GM12864 (cell line): ENCODE data around the gene CLRN1.

Experiments used
- DNase-seq: peaks from one replicate; pipeline ENCODE4 v3.0.0-alpha.2; 2011; ENCODE audit warnings: low read depth
- H3K4me3 ChIP-seq: 2 replicates; pipeline ENCODE4 v1.5.1; 2011; ENCODE audit warnings: mild to moderate bottlenecking, low read depth, low read length, control low read depth
- TF ChIP-seq, protein P1 (sequence below): IDR thresholded peaks from 2 replicates; pipeline ENCODE4 v1.5.1; 2011; ENCODE audit warnings: low read depth, mild to moderate bottlenecking, moderate library complexity, low read length, control low read depth, inconsistent platforms; ENCODE audit errors: missing control alignments

Gene CLRN1

DNA sequence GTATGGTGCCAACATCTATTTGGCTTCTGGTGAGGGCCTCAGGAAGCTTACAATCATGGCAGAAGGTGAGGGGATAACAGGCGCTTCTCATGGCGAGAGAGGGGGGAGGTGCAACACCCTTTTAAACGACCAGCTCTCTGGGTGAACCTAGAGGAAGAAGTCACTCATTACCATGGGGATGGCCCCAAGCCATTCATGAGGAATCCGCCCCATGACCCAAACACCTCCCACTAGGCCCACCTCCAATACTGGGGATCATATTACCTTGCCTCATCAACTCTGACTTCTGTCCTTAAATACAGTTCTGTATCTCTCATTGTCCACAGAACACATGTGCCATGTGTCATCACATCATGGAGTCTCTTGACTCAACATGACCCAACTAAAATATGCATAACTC lies 37.5 kb upstream of the CLRN1 start:
- H3K4me3 ChIP-seq: no peak overlapping the region
- TF ChIP-seq, protein P1, sequence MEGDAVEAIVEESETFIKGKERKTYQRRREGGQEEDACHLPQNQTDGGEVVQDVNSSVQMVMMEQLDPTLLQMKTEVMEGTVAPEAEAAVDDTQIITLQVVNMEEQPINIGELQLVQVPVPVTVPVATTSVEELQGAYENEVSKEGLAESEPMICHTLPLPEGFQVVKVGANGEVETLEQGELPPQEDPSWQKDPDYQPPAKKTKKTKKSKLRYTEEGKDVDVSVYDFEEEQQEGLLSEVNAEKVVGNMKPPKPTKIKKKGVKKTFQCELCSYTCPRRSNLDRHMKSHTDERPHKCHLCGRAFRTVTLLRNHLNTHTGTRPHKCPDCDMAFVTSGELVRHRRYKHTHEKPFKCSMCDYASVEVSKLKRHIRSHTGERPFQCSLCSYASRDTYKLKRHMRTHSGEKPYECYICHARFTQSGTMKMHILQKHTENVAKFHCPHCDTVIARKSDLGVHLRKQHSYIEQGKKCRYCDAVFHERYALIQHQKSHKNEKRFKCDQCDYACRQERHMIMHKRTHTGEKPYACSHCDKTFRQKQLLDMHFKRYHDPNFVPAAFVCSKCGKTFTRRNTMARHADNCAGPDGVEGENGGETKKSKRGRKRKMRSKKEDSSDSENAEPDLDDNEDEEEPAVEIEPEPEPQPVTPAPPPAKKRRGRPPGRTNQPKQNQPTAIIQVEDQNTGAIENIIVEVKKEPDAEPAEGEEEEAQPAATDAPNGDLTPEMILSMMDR: no peak
- DNase-seq: no peak

DNA sequence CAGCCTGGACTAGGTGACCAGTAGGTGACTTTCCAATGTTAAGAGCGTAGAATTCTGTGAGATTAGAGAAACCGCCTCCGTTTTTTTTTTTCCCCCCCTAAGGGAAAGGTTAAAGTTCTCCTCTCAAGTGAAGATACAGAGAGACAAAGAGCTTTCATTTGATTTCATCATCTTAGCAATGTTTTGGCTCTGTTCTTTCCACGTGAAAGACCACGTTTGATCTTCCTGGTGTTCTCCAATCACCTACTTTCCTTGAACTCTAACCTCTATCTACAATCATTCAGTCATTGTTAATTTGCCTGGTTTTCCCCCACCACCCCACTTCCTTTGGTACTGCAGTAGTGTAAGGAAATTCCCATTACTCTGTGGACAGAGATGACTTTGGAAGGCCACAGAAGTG lies 36.9 kb upstream of the CLRN1 start:
- no peak overlapping the region for H3K4me3 ChIP-seq
- TF ChIP-seq, protein P1: no peak

DNA sequence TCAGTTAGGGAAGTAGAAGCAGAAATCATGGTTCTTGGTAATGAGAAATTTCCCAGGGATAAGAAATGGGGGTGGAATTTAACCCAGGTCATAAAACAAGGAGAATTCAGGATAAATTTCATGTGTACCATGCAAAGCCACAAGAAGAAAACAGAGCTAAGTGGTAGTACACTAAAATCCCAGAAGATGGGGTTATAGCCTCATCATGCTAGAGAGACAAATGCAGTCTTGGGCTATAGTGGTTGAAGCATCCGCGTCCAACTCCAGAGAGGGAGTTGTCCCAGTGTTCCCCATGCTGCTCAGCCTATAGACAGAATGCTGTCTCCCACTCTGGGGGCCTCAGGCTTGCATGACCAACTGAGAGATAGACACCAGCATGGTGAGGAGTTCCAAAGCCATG lies 36.2 kb upstream of the CLRN1 start:
- TF ChIP-seq, protein P1: no peak
- no peak overlapping the region for H3K4me3 ChIP-seq
- no peak for DNase-seq

More for the DNA sequence above, 36.9 kb upstream of the CLRN1 start:
- no peak for DNase-seq

DNA sequence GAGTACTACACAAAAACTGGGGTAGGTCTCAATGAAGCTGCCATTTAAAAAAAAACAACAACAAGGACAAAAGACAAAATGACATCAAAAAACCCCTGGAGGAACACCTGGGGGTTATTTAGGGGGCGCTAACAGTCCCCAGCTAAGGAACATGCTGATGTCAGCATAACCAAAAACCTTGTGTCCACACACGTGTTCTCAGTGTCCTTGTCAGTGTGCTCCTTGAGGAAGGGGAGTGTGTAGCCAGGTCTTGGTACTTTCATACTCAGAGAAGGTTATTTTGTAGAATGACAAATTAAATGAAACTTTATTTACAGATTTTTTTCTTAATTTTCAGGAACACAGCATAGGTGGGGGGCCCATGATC lies 31.2 kb upstream of the CLRN1 start:
- no peak overlapping the region for H3K4me3 ChIP-seq
- DNase-seq: no peak
- TF ChIP-seq, protein P1: no peak

DNA sequence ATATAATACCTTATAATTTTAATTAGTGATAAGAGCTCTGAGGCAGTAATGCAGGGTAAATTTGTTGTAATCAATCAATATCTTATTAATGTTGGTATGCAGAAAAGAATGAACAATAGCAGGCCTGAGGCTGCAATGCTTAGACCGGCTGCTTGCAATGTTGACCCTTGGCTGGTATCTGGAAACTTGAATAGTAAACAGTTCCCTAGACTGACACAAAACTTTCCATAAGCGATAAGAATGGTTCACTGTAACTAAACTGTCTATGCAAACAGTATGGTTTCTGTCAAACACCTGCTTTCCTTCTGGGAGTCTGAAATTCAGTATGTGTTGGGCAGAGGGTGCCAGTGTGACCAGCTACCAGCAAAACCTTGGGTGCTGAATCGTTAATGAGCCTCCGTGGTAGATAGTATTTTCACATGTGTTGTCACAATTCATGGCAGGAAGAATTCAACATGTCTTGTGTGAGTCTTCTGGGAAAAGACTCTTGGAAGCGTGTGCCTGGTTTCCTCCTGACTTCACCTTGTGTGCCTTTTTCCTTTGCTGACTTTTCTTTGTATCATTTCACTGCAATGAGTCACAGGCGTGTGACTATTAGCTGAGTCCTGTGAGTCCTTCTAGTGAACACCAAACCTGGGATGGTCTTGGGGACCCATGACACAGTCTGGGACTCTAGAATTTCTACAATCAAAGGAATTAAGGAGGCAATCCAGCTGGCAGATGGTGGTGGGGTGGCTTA lies 30.7 kb upstream of the CLRN1 start:
- no peak for DNase-seq
- TF ChIP-seq, protein P1: no peak
- H3K4me3 ChIP-seq: no peak overlapping the region

DNA sequence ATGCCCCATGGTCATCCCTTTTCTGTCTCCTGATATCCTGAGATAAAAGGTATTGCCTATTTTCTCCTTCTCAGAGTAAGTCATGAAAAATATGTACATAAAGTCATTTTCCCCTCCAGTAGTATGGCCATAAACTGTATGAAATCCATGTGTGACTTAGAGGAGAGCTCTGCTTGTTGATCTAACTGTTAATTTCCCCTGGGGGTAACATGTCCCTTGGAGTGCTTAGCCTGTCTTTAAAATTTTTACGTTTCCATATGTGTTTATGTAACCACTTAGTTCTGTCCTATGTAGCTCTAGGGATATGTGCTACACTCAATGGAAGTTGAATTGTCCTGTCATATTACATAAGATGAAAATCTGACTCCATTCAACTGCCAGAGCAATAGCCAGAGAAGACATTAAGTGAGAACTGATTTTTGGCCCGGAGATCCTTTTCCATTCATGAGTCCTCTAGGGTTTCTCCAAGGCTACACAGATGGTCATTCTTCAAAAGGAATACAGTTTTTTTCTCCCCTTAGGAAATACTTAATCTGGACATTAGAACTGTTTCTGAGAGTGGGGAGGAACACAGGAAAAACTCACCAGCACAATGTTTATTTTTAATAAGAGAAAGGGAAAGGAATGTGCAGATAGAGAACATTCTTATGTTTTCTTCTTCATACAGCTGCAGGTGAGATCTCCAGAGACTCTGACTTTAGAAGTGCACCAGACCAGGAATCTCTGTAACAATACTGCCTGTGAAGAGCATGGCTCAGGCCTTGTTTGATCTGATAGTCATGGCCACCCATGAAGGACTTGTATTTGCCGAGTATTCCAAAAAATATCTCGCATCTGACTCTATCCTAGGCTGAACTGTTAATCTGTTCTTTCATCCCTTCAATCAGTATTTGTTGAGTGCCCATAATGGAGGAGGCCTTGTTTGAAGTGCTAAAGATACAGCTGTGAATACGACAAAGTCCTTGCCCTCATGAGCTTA lies 29.8 kb upstream of the CLRN1 start:
- H3K4me3 ChIP-seq: no peak overlapping the region
- TF ChIP-seq, protein P1: no peak
- DNase-seq: no peak

DNA sequence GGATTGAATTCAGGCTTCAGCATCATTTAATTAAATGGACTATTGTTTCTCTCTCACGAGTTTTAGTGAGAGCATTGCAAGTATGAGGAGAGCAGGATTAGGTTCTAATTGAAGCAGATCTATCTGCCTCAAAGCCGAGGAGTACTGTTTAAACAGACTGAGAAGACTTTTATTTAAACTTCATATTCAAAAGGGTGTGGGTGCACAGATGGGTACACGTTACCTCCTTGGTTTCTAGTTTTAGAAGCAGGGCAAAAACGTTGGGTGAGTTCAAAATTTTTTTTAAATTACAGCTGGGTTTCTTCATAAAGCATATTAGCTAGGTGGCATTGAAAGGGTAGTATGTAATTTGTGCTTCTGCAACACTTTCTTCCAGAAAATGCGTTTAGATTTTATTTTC lies 26.5 kb upstream of the CLRN1 start:
- DNase-seq: no peak
- TF ChIP-seq, protein P1: no peak
- H3K4me3 ChIP-seq: no peak overlapping the region
